ENCODE data around the gene PLXNC1.

The PLXNC1 gene

DNA sequence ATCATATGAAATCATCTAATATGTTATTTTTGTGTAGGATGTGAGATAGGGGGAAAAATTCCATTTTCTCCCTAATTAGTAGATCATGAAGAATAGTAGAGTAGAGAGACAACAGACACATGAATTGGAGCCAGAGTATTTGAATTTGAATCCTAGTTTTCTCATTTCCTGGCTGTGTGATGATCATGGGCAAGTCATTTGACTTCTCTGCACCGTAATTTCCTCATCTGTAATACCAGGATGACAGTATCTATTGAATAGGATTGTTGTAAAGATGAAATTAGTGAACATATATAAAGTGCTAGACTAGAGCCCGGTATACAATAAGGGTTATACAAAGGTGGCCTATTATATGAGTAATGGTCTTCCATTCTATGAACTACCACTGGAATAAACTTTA is 32.2 kb upstream of the PLXNC1 start:
- Histone ChIP-seq H3K9me2 (replicated peaks; ENCODE audit: insufficient read depth, low read length) (no peaks in the 10 kb centered on the region), H3K79me2 (ENCODE audit: low read length) (no peaks in the 10 kb centered on the region), H4K20me1 (ENCODE audit: insufficient read depth, low read length) (no peaks in the 10 kb centered on the region), H3K4me2 (ENCODE audit: low read depth, low read length) (no peak overlapping the region), H3F3A (ENCODE audit: insufficient read depth, low read length) (no peaks in the 10 kb centered on the region), H3K27me3 (replicated peaks; ENCODE audit: insufficient read depth, low read length) (no peaks in the 10 kb centered on the region), H3K36me3 (replicated peaks; ENCODE audit: insufficient read depth, low read length) (no peaks in the 10 kb centered on the region), H3K9ac (ENCODE audit: low read length) (no peak overlapping the region), H3K9me3 (replicated peaks; ENCODE audit: insufficient read depth, low read length) (no peaks in the 10 kb centered on the region), H2AFZ (ENCODE audit: low read length) (no peak overlapping the region), H3K4me3 (ENCODE audit: low read length) (no peak overlapping the region), H3K4me1 (ENCODE audit: low read length) (no peaks in the 10 kb centered on the region; the same call in 1 of the 2 replicates), H3K27ac (ENCODE audit: low read length) (no peak overlapping the region)
- no peak for DNase-seq
- TF ChIP-seq EZH2 (optimal IDR thresholded peaks at IDR 0.05; ENCODE audit: low read depth, low read length) (no peak), EZH2phosphoT487 (IDR thresholded peaks at IDR 0.05; ENCODE audit: low read length) (no peak), CTCF (IDR thresholded peaks at IDR 0.05; ENCODE audit: low read length) (no peak)

DNA sequence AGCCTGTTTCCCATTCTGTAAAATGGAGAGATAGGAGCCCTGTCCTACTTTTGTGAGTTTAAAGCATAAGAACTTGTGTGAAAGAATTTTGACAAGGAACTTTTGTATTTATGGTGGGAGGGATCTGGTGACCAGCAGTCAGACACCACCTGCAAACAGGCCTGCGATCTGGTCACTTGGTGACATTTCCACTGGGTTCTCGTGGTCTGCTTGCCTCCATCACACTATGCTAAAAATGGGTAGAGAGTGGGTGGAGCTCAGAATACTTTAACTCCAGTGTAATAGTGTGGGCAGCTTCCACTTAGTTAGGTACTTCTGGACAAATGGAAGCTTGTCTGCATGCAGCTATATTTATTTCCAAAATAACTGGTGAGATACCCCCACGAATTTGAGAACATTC is 26.5 kb upstream of the PLXNC1 start:
- H3K9me2 ChIP-seq (replicated peaks; ENCODE audit: insufficient read depth, low read length), result no peaks in the 10 kb centered on the region
- no peak overlapping the region for H3K9ac ChIP-seq (ENCODE audit: low read length)
- H3K27ac ChIP-seq (ENCODE audit: low read length), result no peak overlapping the region
- H3K4me1 ChIP-seq (ENCODE audit: low read length), result peaks cover 11% of the 10 kb centered on the region
- TF ChIP-seq EZH2 (optimal IDR thresholded peaks at IDR 0.05; ENCODE audit: low read depth, low read length) (no peak), EZH2phosphoT487 (IDR thresholded peaks at IDR 0.05; ENCODE audit: low read length) (no peak), CTCF (IDR thresholded peaks at IDR 0.05; ENCODE audit: low read length) (no peak)
- no peaks in the 10 kb centered on the region for H3K79me2 ChIP-seq (ENCODE audit: low read length)
- DNase-seq, result no peak
- H3K36me3 ChIP-seq (replicated peaks; ENCODE audit: insufficient read depth, low read length), result no peaks in the 10 kb centered on the region
- no peak overlapping the region for H3K4me3 ChIP-seq (ENCODE audit: low read length)
- H4K20me1 ChIP-seq (ENCODE audit: insufficient read depth, low read length), result no peaks in the 10 kb centered on the region
- H3K9me3 ChIP-seq (replicated peaks; ENCODE audit: insufficient read depth, low read length), result no peaks in the 10 kb centered on the region
- H3K4me2 ChIP-seq (ENCODE audit: low read depth, low read length), result no peak overlapping the region
- H2AFZ ChIP-seq (ENCODE audit: low read length), result no peak overlapping the region
- H3K27me3 ChIP-seq (replicated peaks; ENCODE audit: insufficient read depth, low read length), result no peaks in the 10 kb centered on the region
- 0 out of 2 replicates have a peak, but pooled peaks cover 8% of the 10 kb centered on the region for H3F3A ChIP-seq (ENCODE audit: insufficient read depth, low read length)

DNA sequence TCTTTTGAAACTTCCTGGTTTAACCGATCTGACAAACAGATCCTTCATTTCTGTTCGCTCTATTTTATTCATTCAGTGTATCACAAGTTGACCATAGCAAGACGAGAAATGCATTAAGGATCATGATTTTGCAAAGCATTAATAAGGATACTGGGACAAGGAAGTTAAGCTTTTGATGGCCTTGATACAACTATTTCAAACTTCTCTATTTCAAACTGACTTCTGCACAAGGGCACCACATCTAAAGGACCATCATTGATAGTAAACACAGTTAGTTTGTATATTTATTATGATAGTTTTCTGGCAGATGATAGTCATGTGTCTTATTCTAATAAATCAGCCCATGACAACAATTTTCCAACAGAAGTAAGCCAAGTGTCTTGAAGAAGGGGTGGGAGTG is 25.8 kb upstream of the PLXNC1 start:
- Histone ChIP-seq H3K36me3 (replicated peaks; ENCODE audit: insufficient read depth, low read length) (no peaks in the 10 kb centered on the region), H2AFZ (ENCODE audit: low read length) (no peak overlapping the region), H4K20me1 (ENCODE audit: insufficient read depth, low read length) (no peaks in the 10 kb centered on the region), H3K27ac (ENCODE audit: low read length) (no peak overlapping the region), H3K27me3 (replicated peaks; ENCODE audit: insufficient read depth, low read length) (no peaks in the 10 kb centered on the region), H3K4me2 (ENCODE audit: low read depth, low read length) (no peak overlapping the region), H3K9me3 (replicated peaks; ENCODE audit: insufficient read depth, low read length) (no peaks in the 10 kb centered on the region), H3F3A (ENCODE audit: insufficient read depth, low read length) (0 out of 2 replicates have a peak, but pooled peaks cover 8% of the 10 kb centered on the region), H3K9me2 (replicated peaks; ENCODE audit: insufficient read depth, low read length) (no peaks in the 10 kb centered on the region), H3K79me2 (ENCODE audit: low read length) (no peaks in the 10 kb centered on the region), H3K4me1 (ENCODE audit: low read length) (peaks cover 11% of the 10 kb centered on the region), H3K4me3 (ENCODE audit: low read length) (no peak overlapping the region), H3K9ac (ENCODE audit: low read length) (no peak overlapping the region)
- DNase-seq, result no peak
- TF ChIP-seq EZH2 (optimal IDR thresholded peaks at IDR 0.05; ENCODE audit: low read depth, low read length), result no peak
- no peak for TF ChIP-seq CTCF (IDR thresholded peaks at IDR 0.05; ENCODE audit: low read length)
- TF ChIP-seq EZH2phosphoT487 (IDR thresholded peaks at IDR 0.05; ENCODE audit: low read length), result no peak

All from MM.1S (cell line).